Measurements from ENCODE around the gene LHX5. TPM values are rescaled to one million over a fixed set of nuclear protein-coding genes. Genes with fewer than 3 reads are reported as not detected.

The LHX5 gene
- total and polyA plus RNA-seq, 7 donors = not detected

GRCh38 chr12:113456199-113456598 lies 15.5 kb downstream of the LHX5 start:
- DNase-seq = no peak
- H3K4me1 ChIP-seq = no peaks in the 10 kb centered on the region
- H3K27ac ChIP-seq = no peak overlapping the region
- no peaks in the 10 kb centered on the region for H3K36me3 ChIP-seq
- peaks cover 0 to 53% (median 0%) of the 10 kb centered on the region in 3 donors for H3K27me3 ChIP-seq
- no peak overlapping the region for H3K4me3 ChIP-seq
- H3K9me3 ChIP-seq = no peaks in the 10 kb centered on the region
- TF ChIP-seq CTCF (IDR thresholded peaks at IDR 0.05) = no peak
- no peak for TF ChIP-seq POLR2AphosphoS5 (IDR thresholded peaks at IDR 0.05)
- no peak for TF ChIP-seq POLR2A (IDR thresholded peaks at IDR 0.05)
- TF ChIP-seq EP300 (IDR thresholded peaks at IDR 0.05) = no peak
- WGBS, 2 donors = 68 to 78% methylated on average over 2 of the region's 2 CpGs
- intact Hi-C loops (cut with DNase I) = no loop called here

GRCh38 chr12:113453330-113453729 lies 18.3 kb downstream of the LHX5 start:
- H3K27me3 ChIP-seq = peaks cover 0 to 35% (median 0%) of the 10 kb centered on the region in 3 donors

GRCh38 chr12:113452458-113452857 lies 19.2 kb downstream of the LHX5 start:
- DNase-seq = no peak
- no peaks in the 10 kb centered on the region for H3K4me1 ChIP-seq
- H3K9me3 ChIP-seq = no peaks in the 10 kb centered on the region
- H3K36me3 ChIP-seq = no peaks in the 10 kb centered on the region
- 89 to 93% methylated on average over 2 of the region's 2 CpGs for WGBS, 2 donors
- no peak overlapping the region for H3K27ac ChIP-seq
- intact Hi-C loops (cut with DNase I) = no loop called here
- TF ChIP-seq CTCF (IDR thresholded peaks at IDR 0.05) (no peak), POLR2A (IDR thresholded peaks at IDR 0.05) (no peak), EP300 (IDR thresholded peaks at IDR 0.05) (no peak), POLR2AphosphoS5 (IDR thresholded peaks at IDR 0.05) (no peak)
- H3K27me3 ChIP-seq = peaks cover 0 to 36% (median 0%) of the 10 kb centered on the region in 3 donors
- no peak overlapping the region for H3K4me3 ChIP-seq

More at GRCh38 chr12:113453330-113453729, 18.3 kb downstream of the LHX5 start:
- WGBS, 2 donors = 32 to 42% methylated on average over 6 of the region's 6 CpGs
- H3K4me1 ChIP-seq = no peaks in the 10 kb centered on the region
- no peak overlapping the region for H3K4me3 ChIP-seq
- H3K9me3 ChIP-seq = no peaks in the 10 kb centered on the region
- H3K36me3 ChIP-seq = no peaks in the 10 kb centered on the region
- intact Hi-C loops (cut with DNase I) = no loop called here
- no peak for DNase-seq
- TF ChIP-seq EP300 (IDR thresholded peaks at IDR 0.05) (no peak), CTCF (IDR thresholded peaks at IDR 0.05) (no peak), POLR2A (IDR thresholded peaks at IDR 0.05) (no peak), POLR2AphosphoS5 (IDR thresholded peaks at IDR 0.05) (no peak)
- H3K27ac ChIP-seq = no peak overlapping the region

DNA sequence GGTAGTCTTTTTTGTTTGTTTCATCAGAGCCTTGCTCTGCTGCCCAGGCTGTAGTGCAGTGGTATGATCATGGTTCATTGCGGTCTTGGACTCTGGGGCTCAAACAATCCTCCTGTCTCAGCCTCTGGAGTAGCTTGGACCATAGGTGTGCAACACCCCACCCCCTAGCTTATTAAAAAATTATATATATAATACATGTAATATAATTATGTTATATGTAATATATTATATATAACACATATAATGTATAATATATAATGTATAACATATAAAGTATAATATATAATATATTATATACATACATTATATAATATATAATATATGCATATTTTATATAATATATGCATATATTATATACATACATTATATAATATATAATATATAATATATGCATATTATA lies 21.8 kb downstream of the LHX5 start:
- WGBS, 2 donors = 83 to 89% methylated on average over 1 of the region's 1 CpG
- H3K27me3 ChIP-seq = peaks cover 0 to 41% (median 0%) of the 10 kb centered on the region in 3 donors
- H3K27ac ChIP-seq = no peak overlapping the region
- no peak overlapping the region for H3K4me3 ChIP-seq
- intact Hi-C loops (cut with DNase I) = no loop called here
- no peaks in the 10 kb centered on the region for H3K4me1 ChIP-seq
- no peaks in the 10 kb centered on the region for H3K36me3 ChIP-seq
- no peak for DNase-seq
- TF ChIP-seq EP300 (IDR thresholded peaks at IDR 0.05) = no peak
- no peak for TF ChIP-seq CTCF (IDR thresholded peaks at IDR 0.05)
- TF ChIP-seq POLR2A (IDR thresholded peaks at IDR 0.05) = no peak
- no peak for TF ChIP-seq POLR2AphosphoS5 (IDR thresholded peaks at IDR 0.05)
- peaks cover 0 to 5% (median 0%) of the 10 kb centered on the region in 4 donors for H3K9me3 ChIP-seq

DNA sequence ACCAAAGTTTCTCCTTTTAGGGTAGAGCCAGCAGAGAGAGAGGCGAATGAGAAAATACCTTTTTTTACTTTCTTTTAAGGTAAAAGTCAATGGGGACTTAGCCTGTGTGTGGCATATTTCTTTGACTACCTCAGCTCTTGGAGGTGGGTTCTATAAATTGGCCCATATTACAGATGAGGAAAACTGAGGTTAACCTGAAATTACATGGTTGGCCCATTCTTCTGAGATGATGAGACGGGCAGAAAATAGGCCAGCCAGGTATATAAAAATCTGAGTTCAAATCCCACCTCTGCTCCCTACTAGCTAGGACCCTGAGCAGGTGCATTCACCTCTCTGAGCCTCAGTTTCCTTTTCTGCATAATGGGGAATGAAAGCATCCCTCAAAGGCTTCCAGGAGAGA lies 22.4 kb downstream of the LHX5 start:
- TF ChIP-seq EP300 (IDR thresholded peaks at IDR 0.05) (no peak), POLR2AphosphoS5 (IDR thresholded peaks at IDR 0.05) (no peak), POLR2A (IDR thresholded peaks at IDR 0.05) (no peak), CTCF (IDR thresholded peaks at IDR 0.05) (no peak)
- 80 to 83% methylated on average over 2 of the region's 2 CpGs for WGBS, 2 donors
- H3K4me1 ChIP-seq = no peaks in the 10 kb centered on the region
- H3K9me3 ChIP-seq = peaks cover 0 to 5% (median 0%) of the 10 kb centered on the region in 4 donors
- no peaks in the 10 kb centered on the region for H3K36me3 ChIP-seq
- H3K27me3 ChIP-seq = peaks cover 0 to 39% (median 0%) of the 10 kb centered on the region in 3 donors
- H3K4me3 ChIP-seq = no peak overlapping the region
- DNase-seq = no peak
- H3K27ac ChIP-seq = no peak overlapping the region
- intact Hi-C loops (cut with DNase I) = no loop called here

Measured in sigmoid colon (tissue), 7 donors.